ENCODE results near the gene CDC25B.

CDC25B gene

GRCh38 chr20:3755814-3756480 is 40.2 kb upstream of the CDC25B start:
- H3K4me3 ChIP-seq (ENCODE audit: low read length): no peak overlapping the region
- no peak for TF ChIP-seq CTCF (IDR thresholded peaks at IDR 0.05; ENCODE audit: insufficient read depth, low read depth, low read length, missing control alignments)
- no peak for DNase-seq (ENCODE audit: low read depth)

- no peak overlapping the region for H3K4me3 ChIP-seq (ENCODE audit: low read length)
- DNase-seq (ENCODE audit: low read depth): no peak
- TF ChIP-seq CTCF (IDR thresholded peaks at IDR 0.05; ENCODE audit: insufficient read depth, low read depth, low read length, missing control alignments): no peak
These were observed 38.8 kb upstream of the CDC25B start for GRCh38 chr20:3757268-3757667.

GRCh38 chr20:3758566-3758965 is 37.5 kb upstream of the CDC25B start:
- H3K4me3 ChIP-seq (ENCODE audit: low read length): no peak overlapping the region
- no peak for DNase-seq (ENCODE audit: low read depth)
- TF ChIP-seq CTCF (IDR thresholded peaks at IDR 0.05; ENCODE audit: insufficient read depth, low read depth, low read length, missing control alignments): no peak

- no peak for TF ChIP-seq CTCF (IDR thresholded peaks at IDR 0.05; ENCODE audit: insufficient read depth, low read depth, low read length, missing control alignments)
- no peak overlapping the region for H3K4me3 ChIP-seq (ENCODE audit: low read length)
- DNase-seq (ENCODE audit: low read depth): no peak
These were observed 36.7 kb upstream of the CDC25B start for GRCh38 chr20:3759316-3759823.

GRCh38 chr20:3759884-3760283 is 36.2 kb upstream of the CDC25B start:
- H3K4me3 ChIP-seq (ENCODE audit: low read length): no peak overlapping the region
- TF ChIP-seq CTCF (IDR thresholded peaks at IDR 0.05; ENCODE audit: insufficient read depth, low read depth, low read length, missing control alignments): no peak
- DNase-seq (ENCODE audit: low read depth): no peak

- H3K4me3 ChIP-seq (ENCODE audit: low read length): no peak overlapping the region
- no peak for TF ChIP-seq CTCF (IDR thresholded peaks at IDR 0.05; ENCODE audit: insufficient read depth, low read depth, low read length, missing control alignments)
- DNase-seq (ENCODE audit: low read depth): no peak
These were observed 35.3 kb upstream of the CDC25B start for GRCh38 chr20:3760655-3761348.
